Erythroblast (primary cell): ENCODE results near the gene WASF3.

Experiments used
- GATA1 ChIP-seq: IDR thresholded peaks from 2 replicates; pipeline ENCODE4 v1.6.1; 2011; ENCODE audit warnings: low read depth, mild to moderate bottlenecking, control low read depth, low read length, moderate library complexity
- POLR2A ChIP-seq: IDR thresholded peaks from 2 replicates; pipeline ENCODE4 v1.6.1; 2011; ENCODE audit warnings: mild to moderate bottlenecking, low read length

DNA sequence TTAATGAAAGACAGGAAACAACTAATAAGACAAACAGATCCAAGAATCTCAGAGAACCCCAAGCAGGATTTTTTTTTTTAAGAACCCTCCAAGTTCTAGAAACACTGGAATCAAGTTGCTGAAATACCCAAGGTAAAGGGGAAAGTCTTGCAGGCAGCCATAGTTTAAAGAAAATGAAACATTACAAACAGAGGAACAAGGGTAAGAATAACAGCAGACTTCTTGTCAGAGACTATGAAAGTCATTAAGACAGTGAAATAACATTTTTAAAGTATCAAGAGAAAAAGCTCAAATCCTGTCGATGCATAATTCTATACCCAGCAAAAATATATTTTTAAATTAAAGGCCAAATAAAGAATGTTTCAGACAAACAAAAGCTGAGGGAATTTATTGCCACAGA, 67.1 kb downstream of the WASF3 start:
- TF ChIP-seq POLR2A (no peak), GATA1 (no peak)
